GM19467 (cell line): ENCODE results near the gene EFHC1.

Experiments used
- ATAC-seq: cut with Tn5 transposase; IDR thresholded peaks from one replicate; pipeline ENCODE4 v1.9.1; 2021; ENCODE audit warnings: mild to moderate bottlenecking, moderate library complexity; ENCODE audit not compliant: unreplicated experiment

The EFHC1 gene

DNA sequence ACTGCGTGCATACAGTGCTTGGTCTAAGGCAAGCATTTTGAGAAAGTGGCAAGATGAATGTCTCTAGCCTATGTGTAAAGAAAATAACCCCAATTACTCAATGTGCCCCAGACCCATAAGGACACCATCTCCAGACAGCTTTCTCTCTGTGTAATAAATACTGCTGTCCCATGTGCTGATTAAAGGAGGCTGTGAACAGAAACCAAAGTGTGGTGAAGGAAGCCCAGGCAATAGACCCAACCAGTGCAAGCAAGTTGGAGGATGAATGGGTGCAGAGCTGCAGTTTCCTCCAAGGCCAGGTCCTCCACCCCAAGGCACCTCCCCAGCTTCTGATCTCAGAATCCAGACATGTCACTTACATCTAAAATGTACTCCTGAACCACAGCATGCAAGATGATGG is 96.1 kb downstream of the EFHC1 start:
- no peak for ATAC-seq

- no peak for ATAC-seq
Observed at GRCh38 chr6:52516943-52517342, 96.8 kb downstream of the EFHC1 start.

DNA sequence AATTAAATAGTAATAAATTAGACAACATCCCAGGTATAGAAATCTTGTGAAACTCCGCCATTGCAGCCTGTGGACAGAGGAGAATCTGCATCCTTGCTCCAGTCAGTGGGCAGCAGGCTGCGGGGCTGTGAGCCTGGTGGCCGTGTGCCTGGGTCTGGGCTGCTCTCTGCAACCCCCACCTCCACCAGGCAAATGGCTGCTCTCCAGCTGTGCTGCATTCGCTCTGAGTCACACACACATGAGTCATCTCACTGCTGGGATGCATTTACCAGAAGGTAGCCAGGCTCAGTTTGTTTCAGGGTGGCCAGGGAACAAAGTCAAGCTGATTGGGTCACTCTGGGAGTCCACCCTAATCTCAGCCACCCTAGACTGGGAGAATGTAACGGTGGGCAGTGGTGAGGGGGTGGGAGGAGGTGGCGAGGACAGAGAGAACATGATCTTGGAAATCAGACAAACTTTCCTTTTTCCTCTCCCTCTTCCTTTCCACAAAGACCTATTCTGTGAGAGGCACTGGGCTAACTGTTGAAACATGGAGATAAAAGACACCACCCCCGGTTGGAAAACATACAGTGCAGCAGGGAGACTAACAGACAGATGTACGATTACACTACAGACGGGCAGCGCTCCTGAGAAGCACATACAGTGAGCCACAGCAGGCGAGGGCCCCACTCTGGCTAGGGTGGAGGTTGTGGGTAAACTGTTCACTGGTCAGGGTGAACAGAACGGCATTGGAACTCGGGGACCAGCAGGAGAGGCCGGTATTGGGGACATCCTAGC is 97.5 kb downstream of the EFHC1 start:
- peak; percentile 70 for ATAC-seq

- ATAC-seq: no peak
Observed at GRCh38 chr6:52518279-52518945, 98.3 kb downstream of the EFHC1 start.

DNA sequence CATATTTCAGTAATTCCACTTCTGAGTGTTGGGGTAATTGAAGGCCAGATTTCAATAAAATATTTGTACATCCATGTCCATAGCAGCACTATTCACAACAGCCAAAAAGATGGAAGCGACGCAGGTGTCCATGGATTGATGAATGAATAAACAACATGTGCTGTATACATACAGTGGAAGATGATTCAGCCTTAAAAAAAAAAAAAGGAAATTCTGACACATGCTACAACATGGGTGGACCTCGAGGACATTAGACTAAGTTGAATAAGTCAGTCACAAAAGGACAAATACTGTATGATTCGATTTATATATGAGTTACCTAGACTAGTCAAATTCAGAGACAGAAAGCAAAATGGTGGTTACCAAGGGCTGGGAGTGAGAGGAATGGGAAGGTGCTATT is 99.5 kb downstream of the EFHC1 start:
- ATAC-seq: no peak

GRCh38 chr6:52522151-52522626 is 102.0 kb downstream of the EFHC1 start:
- ATAC-seq: no peak

- no peak for ATAC-seq
Observed at GRCh38 chr6:52522655-52523054, 102.5 kb downstream of the EFHC1 start.

DNA sequence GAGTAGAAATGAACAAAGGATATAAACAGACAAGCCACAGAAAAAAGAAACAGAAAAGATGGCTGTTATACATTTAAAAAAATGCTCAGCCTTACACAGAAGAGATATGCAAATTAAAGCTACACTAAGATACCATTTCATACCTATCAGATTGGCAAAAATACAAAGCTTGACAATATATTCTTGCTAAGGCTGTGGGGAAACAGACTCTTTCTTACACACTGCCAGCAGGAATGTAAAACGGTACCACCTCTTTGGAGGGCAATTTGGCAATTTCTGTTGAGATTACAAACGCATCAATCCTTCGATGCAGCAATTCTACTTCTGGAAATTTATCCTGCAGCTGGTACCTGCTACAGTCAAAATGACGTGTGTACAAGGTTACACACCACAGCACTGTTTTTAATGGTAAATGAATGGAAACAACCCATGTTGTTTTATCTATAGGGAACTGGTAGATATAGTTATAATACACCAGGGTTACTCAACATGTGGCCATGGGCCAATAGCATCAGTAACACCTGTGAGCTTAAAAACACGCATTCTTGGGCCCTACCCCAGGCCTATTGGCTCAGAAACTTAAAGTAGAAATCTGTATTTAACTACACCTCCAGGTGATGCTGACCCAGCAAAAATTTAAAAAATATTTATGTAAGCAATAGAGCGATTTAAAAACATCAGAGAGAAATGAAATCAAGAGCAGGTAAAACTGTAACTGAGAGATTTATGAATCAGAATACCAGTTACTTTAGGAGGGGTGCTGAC is 103.4 kb downstream of the EFHC1 start:
- ATAC-seq: no peak

DNA sequence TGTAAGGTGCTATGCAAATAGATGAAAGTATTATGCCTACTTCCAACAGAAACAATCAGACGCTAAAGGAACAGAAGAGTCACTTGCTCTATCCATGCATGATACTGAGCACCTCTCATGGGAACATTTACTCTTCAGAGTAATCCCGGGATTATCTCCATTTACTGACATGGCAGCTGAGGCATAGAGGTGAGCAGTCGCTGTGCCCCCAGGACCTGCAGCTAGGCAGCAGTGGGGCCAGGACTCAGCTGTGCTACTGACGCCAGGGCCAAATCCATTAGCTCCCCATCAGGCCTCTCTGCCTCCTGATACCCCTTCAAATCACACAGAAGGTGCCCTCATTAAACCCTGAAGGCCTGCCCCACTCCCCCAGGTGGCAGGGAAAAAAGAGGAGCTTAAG is 104.8 kb downstream of the EFHC1 start:
- no peak for ATAC-seq

DNA sequence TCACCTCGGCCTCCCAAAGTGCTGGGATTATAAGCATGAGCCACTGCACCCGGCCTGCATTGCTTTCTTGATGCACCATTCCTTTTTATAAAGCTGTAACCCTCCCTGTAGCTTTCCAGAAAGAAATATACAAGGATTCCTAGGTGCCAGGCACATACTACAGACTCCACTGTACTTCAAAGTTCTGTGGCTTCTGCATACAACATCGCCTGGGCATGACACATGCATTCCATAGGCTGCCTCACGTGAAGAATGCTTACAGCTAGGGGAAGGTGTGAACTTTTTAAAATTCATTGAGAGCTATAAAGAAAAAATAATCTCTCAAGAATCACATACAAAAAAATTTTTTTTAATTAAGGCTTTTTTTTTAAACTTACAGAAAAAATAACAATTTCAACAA is 106.5 kb downstream of the EFHC1 start:
- ATAC-seq: no peak

DNA sequence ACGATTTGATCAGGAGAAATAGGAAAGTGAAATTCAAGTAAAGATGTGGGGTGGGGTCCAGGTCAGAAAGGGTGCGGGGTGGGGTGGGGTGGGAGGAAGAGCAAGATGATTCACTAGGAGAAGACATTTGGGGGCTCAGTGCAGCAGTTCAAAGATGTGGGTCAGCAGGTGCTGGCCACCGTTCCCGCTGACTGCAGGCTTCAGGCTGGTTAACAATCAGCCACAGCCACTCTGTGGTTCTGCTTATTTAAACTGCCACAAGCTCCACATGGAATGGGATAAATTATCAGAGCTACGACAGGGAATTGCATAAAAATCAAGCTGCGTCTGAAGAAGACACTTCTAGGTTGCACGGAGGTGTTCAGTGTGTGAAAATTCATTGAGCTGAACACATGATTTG is 107.3 kb downstream of the EFHC1 start:
- no peak for ATAC-seq

- ATAC-seq: no peak
Observed at GRCh38 chr6:52529311-52529710, 109.2 kb downstream of the EFHC1 start.

DNA sequence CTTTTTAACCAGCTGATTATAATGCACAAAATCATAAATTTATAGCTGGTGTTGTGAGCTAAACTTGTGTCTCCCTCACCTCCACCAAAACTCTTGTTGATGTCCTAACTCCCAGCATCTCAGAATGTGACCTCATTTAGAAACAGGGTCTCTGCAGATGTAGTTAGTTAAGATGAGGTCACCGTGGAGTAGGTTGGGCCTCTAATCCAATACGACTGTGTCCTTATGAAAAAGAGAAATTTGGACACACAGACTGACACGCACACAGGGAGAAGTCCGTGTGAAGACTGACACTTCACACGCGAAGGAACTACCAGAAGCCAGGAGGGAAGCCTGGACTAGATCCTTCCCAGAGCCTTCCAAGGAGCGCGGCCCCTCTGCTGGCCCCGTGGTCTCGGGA is 110.2 kb downstream of the EFHC1 start:
- no peak for ATAC-seq

DNA sequence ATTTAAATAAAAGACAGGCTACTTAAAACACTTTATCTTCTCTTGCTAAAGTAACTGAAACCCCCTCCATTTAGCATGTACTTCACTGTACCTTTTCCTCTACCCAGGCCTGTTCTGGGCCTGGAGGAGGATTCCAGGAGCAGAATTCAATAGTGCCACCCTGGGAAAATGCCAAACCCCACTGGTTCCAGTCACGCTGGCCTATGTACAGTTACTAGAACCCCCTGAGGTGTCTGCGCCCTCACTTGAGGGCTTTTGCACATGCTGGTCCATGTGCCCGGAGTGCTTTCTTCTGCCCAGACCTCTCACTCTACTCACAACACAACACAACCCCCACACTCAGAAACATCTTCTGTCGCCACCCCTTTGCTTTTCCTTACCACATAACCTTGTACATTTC is 111.3 kb downstream of the EFHC1 start:
- ATAC-seq: no peak

- no peak for ATAC-seq
Observed at GRCh38 chr6:52531834-52532233, 111.7 kb downstream of the EFHC1 start.

- no peak for ATAC-seq
Observed at GRCh38 chr6:52532457-52532856, 112.3 kb downstream of the EFHC1 start.

DNA sequence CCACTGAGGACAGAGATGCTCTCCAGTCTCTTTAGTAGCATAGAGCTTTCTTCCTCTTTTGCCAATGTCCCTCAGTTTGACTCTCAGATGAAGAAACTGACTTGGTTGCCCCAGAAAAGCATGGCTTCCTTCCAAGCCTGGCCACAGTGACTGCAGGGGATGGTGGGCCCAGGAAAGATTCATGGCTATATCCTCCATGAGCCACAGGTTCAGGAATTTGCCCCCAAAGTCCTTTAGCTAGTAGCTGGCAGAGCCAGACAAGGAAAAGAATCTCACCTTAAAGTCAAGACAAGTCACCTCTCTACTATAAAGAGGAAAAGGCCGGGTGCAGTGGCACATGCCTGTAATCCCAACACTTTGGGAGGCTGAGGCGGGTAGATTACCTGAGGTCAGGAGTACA is 113.3 kb downstream of the EFHC1 start:
- no peak for ATAC-seq

DNA sequence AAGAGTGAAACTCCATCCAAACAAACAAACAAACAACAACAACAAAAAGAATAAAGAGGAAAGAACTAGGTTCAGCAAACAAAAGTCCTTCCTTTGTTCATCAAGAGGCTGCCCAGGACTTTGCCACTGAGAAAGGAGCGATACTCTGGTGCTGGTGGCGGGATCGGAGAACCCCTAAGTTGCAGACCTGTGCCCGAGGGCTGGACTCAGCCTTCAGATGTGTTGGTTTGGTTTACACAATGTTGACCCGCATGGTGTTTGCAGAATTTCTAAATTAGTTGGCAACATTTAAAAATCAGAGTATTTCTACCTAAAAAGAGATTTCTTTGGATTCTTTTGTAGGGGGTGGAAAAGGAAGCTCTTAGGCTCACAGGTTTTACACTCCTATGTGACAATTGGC is 114.2 kb downstream of the EFHC1 start:
- ATAC-seq: no peak

DNA sequence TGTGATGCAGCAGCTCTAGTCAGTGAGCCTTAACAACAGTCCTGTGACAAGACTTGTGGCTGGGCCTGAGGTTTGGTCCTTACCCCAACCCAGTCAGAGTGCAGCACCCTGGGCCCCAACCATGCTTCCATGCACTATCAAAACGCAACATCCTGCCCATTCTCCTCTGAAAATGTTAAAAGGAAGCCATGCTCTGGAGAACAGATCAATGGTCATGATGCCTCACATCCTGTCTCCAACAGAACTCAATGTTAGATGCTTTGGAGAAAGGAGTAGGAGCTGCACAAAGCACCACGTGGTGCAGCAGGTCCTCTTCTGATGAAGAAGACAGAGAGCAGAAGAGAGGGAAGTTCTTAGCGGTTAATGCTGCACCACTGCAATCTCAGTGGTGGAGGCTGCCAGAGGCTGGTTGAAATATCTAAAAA is 114.8 kb downstream of the EFHC1 start:
- ATAC-seq: no peak

DNA sequence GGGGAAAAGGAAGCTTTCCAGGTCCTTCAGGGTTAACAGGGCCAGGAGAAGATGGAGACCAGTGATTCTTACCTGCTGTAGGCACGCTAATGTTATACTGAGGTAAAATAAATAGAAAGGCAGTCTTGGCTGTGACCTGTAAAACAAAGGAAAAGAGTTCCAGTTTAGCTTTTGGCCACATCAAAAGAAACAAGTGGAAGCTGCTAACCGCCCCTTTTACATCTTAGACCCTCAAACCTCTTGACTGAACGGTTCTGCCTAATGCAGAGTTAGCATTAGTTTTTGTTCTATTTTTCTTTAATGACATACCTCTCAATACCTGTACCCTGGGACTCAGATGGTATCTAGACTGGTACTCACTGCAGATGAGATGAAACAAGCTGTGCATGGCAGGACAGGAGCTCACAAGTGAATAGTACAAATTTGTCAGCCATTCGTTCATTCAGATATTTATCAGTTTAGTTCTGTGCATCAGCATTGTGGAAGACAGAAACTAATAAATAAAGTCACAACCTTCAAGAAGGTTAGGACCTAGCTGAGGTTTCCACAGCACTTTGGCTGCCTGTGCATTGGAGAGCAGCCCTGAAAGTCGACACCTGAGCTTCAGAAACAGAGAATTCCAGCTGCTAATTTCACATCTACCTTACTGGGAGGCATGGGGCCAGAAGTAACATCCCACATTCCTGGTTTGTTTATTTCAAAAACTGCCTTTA is 115.7 kb downstream of the EFHC1 start:
- no peak for ATAC-seq

- peak; percentile 29 for ATAC-seq
Observed at GRCh38 chr6:52536424-52536916, 116.3 kb downstream of the EFHC1 start.
